Measurements from ENCODE around the gene GHRL.

DNA sequence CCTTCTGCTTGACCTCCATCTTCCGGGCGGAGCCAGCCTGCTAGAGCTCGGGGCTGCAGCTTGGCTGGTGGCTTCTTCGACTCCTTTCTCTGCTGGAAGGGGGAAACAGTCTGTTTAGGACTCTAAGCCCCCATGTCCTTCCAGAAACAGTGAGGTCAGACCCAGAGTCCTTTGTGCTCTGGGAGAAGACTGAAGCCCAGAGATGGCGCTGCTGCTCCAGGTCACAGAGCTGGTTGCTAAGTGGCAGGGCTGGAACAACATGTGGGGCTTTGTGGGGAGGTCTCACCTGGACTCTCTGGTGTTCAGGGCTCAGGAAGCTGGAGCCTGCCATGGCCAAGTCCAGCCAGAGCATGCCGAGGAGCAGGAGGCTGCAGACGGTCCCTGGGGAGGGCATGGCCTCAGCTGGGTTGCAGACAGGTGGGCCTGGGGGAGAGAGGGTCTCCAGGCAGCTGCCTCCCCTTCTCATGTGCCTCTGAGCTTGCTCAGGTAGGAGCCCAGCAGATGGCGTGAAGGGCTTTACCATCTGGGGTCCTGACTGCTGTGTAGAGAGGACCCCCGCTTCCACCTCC lies 2.9 kb downstream of the GHRL start:
- TF ChIP-seq, protein P1, sequence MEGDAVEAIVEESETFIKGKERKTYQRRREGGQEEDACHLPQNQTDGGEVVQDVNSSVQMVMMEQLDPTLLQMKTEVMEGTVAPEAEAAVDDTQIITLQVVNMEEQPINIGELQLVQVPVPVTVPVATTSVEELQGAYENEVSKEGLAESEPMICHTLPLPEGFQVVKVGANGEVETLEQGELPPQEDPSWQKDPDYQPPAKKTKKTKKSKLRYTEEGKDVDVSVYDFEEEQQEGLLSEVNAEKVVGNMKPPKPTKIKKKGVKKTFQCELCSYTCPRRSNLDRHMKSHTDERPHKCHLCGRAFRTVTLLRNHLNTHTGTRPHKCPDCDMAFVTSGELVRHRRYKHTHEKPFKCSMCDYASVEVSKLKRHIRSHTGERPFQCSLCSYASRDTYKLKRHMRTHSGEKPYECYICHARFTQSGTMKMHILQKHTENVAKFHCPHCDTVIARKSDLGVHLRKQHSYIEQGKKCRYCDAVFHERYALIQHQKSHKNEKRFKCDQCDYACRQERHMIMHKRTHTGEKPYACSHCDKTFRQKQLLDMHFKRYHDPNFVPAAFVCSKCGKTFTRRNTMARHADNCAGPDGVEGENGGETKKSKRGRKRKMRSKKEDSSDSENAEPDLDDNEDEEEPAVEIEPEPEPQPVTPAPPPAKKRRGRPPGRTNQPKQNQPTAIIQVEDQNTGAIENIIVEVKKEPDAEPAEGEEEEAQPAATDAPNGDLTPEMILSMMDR (conservative IDR thresholded peaks at IDR 0.05; ENCODE audit: low read length): no peak
- no peak for TF ChIP-seq EZH2phosphoT487 (IDR thresholded peaks at IDR 0.05; ENCODE audit: borderline replicate concordance, low read depth, low read length)
